LHCN-M2 (cell line): ENCODE measurements around the gene YIF1A. TPM values are rescaled to one million over a fixed set of nuclear protein-coding genes. Genes with fewer than 3 reads are reported as not detected.
A peak's percentile ranks its signal among the peaks of the same experiment; 100 is the strongest.
"Not testable (repeated sequence)": the region's sequence is repeated elsewhere in the genome, so short reads cannot be mapped to it uniquely, and the experiment has no call there.

ENCODE experiments used
- DNase-seq: peaks from one replicate; pipeline ENCODE4 v3.0.0-alpha.2; 2012; ENCODE audit warnings: low read depth
- total RNA-seq: library from RNA; depleted of rRNA; stranded (reverse); fragments of >200 nt; gene quantifications from 2 replicates; pipeline ENCODE4 v1.2.3, GENCODE V29; 2014

The YIF1A gene
- total RNA-seq, 1 experiment from 2014 or later = 120 TPM

DNA sequence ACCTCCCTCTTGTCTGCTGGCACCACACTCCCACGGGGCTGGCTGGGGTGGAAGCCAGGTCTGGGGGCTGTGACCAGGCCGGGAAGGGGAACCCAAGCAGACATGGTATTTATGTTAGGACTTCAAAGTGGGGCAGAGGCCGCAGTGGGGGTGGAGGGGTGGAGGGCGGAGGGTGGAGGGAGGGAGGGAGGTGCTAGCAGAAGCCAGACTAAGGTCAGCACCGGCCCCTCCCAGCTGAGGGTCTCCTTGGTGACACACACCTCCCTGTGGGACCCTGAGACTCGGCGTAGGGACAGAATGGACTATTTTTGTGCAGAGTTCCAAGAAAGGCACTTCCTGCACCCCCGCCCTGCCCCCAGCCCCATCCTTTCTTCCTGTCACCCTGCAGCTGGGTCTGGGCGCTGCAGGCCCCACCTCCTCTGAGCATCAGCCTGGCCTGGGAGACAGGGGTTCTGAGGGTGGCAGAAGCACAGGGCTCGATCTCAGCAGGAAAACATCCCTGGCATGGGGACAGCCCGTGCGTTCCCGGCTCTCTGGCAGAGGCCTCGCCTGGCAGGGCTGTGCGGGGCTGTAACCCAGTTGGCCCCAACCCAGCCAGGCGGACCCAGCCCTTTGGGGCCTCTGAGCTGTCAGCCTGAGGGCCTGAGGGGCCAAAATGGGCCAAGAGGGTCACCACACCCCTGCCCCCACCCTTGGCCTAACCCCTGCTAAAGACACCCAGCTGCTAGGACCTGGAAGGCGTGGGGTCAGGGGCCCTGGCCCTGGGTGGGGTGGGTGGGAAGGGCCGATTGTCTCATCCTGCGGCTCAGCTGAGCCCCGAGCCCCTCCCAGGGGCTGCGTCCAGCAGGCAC, 37.5 kb upstream of the YIF1A start:
- DNase-seq = no peak

DNA sequence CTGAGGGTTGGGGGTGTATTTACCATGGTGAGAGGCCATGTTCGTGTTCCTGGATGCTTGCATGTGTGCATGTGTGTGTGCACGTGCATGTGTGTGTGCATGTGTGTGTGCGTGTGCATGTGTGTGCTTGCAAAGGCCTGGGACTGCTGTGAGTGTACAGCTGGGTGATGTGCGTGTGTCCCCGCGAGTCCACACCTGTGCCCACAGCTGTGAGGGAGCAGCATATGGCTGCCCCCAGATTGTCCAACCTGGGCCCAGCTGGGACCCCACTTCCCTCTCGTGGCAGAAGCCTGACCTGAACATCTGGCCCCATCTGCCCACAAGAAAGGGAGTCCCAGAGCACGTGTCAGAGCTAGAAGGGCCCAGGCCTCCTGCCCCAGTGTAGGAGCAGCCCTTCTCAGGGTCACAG, 36.3 kb upstream of the YIF1A start:
- DNase-seq = no peak

- DNase-seq = no peak
These were observed 35.7 kb upstream of the YIF1A start for GRCh38 chr11:66324664-66325063.

DNA sequence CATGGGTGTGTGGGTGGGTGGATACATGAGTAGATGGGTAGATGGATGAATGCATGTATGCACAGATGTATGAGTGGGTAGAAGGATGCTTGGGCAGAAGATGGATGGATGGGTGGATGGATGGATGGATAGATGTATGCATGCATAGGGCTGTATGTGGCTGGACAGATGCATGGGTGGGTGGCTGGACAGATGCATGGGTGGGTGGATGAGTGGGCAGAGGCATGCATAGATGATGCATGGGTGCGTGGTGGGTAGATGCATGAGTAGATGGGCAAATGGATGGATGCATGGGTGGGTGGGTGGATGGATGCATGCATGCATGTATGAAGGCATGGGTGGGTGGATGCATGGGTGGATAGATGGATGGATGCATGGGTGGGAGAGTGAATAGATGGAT, 34.7 kb upstream of the YIF1A start:
- no peak for DNase-seq

- no peak for DNase-seq
These were observed 33.9 kb upstream of the YIF1A start for GRCh38 chr11:66322732-66323427.

DNA sequence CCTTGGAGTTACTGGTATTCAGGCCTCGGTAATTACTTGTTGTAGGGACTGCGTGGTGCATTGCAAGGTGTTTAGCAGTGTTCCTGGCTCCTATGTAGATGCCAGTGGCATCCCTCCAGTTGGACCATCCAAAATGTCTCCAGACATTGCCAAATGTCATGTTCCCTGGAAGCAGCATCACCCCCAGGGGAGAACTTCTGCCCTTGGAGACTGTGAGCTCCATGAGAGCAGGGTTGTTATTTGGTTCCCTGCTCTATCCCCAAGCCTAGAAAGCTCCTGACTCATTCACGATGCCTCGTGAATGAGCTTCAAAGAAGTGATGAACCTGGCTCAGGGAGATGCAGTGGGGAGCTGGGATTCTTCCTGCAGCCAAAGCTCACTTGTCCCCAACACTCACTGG, 32.7 kb upstream of the YIF1A start:
- DNase-seq = no peak

- DNase-seq = not testable (repeated sequence)
These were observed 31.8 kb upstream of the YIF1A start for GRCh38 chr11:66320748-66321147.

DNA sequence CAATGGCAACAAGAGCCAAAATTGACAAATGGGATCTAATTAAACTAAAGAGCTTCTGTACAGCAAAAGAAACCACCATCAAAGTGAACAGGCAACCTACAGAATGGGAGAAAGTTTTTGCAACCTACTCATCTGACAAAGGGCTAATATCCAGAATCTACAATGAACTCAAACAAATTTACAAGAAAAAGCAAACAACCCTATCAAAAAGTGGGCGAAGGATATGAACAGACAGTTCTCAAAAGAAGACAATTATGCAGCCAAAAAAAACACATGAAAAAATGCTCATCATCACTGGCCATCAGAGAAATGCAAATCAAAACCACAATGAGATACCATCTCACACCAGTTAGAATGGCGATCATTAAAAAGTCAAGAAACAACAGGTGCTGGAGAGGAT, 31.3 kb upstream of the YIF1A start:
- not testable (repeated sequence) for DNase-seq

DNA sequence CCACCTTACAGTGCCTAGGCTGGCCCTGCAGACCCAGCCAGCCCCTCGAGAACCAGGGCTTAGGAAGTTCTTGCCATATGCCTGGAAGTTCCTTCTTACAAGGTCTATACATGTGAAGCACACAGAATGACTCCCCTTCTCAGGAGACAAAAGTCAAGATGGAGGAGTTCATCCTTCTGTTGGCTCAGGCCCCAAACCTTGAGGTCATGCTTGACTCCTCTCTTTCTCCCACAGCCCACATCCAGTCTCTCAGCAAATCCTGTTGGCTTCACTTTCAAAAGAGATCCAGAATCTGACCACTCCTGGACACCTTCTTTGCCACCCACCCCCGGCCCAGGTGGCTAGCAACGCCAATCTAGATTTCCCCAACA, 29.6 kb upstream of the YIF1A start:
- no peak for DNase-seq

- peak; percentile 78 for DNase-seq
These were observed 29.0 kb upstream of the YIF1A start for GRCh38 chr11:66317723-66318599.

DNA sequence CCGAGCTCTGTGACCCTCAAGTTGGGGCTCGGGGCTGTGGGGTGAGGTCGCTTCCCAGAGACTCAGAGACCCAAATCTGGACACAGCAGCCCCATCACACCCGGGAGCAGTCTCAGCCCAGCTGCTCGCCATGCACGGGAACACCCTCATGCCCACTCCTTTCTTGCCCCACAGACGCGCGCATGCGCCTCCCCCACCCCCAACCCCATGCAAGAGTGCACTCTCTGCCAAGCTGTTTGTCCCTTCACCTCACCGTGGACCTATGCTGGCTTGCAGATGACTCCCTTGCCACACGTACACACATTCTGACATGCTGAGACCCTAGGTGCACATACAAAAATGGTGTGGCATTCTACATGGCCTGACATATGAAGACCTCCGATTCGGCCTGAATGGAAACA, 28.4 kb upstream of the YIF1A start:
- DNase-seq = no peak

- no peak for DNase-seq
These were observed 27.9 kb upstream of the YIF1A start, which contains the start of gene CD248 for GRCh38 chr11:66316849-66317251. TSS of gene CD248 (minus strand) at chr11:66317044. CDS start at chr11:66317027, 17 bp downstream.

DNA sequence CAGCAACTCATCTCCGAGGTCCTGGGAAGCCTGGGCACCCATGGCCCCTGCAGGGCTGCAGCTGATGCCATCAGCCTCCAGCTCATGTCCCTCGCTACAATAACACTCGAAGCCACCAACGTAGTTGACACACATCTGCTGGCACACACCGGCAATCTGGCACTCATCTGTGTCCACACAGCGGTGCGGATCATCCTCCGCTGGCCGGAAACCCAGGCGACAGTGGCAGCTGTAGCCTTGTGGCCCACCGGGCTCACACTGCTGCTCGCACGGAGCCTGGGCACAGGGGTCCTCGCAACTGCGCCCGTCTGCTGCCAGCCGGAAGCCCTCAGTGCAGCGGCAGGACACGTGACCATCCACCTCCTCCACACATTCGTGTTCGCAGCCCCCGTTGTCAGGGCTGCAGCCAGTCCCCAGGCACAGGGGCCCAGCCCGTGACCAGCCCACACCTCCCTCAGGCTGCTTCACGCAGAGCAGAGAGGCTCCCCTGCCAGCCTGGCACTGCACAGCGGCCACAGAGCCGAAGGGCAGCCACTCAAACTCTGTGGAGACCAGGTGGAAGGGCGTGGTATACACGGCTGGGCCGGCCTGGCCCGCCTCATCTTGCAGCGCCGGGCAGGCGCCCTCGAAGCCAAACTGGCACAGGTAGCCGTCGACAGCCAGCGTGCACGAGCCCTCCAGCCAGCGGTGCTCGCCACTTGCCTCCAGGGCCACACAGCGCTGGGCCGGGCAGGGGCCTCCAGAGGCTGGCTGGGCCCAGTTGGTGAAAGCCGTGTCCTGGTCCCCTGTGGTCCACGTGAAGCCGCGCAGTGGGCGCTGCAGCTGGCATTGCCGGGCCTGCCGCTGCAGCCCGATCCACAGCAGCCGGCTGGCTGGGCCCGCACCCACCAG, 27.2 kb upstream of the YIF1A start:
- no peak for DNase-seq

GRCh38 chr11:66315498-66315885, 26.5 kb upstream of the YIF1A start:
- no peak for DNase-seq

DNA sequence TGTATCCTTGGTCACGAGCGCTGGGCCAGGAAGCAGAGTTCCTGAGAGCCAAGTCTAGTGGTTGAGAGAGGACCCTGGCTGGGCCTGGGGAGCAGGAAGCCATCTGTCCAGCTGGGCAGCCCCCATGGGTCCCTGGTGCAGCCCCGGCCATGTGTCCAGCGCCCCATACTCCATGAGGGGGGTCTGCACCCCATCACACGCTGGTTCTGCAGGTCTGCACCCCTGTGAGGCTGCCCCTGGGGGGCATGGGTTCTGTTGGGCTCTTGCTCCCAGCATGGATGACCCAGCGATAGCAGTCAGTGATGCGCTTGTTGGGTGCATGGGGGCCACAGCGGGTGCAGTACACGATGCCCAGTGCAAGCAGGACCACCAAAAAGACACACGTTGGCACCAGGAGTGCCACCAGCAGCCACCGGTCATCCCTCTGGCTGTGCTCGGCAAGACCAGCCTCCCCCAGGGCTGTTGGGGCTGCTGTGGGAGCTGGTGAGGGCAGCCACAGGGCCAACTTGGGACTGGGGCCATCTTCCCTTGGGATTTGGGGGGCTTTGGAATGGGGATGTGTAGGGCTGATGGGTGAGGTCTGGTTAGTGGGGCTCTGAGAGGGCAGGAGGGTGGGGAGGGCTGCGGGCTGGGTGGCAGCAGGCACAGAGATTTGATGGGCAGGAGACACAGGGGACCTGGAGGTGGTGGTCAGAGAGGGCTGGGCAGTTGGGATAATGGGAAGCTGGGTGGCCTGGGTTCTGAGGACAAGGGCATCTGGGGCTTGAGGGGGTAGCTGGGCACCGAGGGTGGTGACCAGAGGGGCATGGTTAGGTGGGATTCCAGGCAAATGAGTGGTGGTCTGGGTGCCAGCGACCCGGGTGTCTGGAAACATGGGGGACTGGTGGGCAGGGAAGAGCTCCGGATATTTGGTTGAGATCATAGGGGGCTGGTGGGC, 25.9 kb upstream of the YIF1A start:
- DNase-seq = no peak

DNA sequence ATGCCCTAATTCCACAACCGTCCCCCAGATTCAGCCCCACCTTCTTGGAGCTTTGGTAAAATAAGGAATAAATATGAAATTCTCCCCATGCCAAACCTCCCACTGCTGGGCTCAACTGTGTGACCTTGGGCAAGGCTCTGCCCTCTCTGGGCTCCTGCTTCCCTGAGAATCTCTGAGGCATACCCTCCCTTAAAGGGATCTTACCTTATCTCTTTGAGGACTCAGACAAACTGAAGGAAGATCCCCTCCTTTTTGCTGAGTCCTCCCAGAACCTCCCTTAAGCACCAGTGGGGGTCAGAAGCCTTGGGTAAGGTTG, 25.2 kb upstream of the YIF1A start:
- DNase-seq = no peak

DNA sequence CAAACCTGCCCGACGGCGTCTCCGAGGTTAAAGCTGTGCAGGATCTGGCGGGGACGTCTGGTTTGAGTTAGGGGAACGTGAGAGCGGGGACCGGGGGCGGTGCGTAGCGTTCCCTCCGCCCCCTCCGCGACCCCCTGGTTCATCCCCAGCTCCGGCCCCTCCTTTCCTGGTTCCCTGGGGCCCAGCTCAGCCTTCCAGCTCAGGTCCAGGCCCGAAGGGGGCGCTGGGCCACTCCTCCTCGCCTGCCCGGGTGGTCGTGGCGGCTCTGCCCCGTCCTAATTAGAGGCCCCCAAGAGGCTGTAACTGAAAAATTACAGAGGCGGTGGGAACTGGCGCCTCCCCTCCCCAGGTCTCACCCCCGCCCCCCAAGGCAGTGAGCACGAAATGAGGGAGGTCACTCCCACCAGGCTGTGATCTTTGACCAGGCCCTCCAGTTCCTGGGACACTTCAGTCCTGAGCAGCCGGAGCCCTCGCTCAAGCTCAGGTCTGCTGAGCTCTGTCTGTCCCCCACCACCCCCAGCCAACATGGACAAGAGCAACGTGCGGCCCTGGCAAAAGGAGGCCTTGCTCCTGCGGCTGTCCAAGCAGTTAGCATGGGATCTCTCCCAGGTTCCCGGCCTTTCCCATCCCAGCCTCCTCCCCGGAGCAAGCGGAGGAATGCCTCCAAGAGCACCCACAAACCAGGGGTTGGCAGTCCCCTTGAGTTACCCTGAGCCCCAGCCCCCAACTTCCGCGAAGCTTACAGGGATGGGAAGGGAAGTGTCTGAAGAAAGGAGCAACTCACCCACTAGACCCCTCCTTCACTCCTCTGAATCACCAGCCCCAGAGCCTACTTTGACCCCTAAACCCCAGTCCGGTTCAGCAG, 24.6 kb upstream of the YIF1A start:
- DNase-seq = no peak

- peak; percentile 94 for DNase-seq
These were observed 23.8 kb upstream of the YIF1A start for GRCh38 chr11:66312549-66313320.
